ENCODE data around the gene KRT8.
A peak's percentile ranks its signal among the peaks of the same experiment; 100 is the strongest.
"Not testable (repeated sequence)": the region's sequence is repeated elsewhere in the genome, so short reads cannot be mapped to it uniquely, and the experiment has no call there.

Gene KRT8

DNA sequence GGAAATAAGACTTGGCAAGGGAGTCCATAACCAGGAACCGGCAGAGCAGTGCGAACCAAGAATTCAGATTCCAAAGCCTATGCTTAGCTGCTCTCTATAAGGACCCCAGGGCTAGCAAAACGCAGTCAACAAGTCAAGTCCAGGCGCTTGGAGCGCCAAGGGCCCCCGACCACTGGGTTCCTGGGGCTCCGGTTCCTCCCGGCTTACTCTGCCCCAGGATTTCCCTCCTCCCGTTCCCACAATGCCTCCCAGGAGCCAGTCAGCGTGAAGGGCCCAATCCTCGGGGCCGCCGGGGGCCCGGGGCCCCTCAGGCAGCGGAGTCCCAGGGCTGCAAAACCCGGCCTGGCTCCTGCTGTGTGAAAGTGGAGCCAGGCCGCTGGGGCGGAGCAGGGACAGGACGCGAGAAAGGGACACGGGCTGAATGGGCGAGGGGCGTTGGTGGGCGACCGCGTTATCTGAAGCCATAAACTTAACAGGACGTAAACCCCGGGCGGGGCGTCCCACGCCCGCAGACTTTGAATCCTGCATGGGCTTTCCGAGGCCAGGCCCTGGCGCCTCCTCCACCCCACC, 1.5 kb downstream of the KRT8 start:
- DNase-seq (ENCODE audit: low read depth in 2 of 3, low spot score in 2 of 3), result peak in 2 of 3 experiments; percentile 12 to 39

- no peak for DNase-seq (ENCODE audit: low read depth in 2 of 3, low spot score in 2 of 3)
These were observed 2.9 kb downstream of the KRT8 start for GRCh38 chr12:52901715-52902541.

GRCh38 chr12:52900896-52901714, 3.8 kb downstream of the KRT8 start:
- DNase-seq (ENCODE audit: low read depth in 2 of 3, low spot score in 2 of 3), result no peak

DNA sequence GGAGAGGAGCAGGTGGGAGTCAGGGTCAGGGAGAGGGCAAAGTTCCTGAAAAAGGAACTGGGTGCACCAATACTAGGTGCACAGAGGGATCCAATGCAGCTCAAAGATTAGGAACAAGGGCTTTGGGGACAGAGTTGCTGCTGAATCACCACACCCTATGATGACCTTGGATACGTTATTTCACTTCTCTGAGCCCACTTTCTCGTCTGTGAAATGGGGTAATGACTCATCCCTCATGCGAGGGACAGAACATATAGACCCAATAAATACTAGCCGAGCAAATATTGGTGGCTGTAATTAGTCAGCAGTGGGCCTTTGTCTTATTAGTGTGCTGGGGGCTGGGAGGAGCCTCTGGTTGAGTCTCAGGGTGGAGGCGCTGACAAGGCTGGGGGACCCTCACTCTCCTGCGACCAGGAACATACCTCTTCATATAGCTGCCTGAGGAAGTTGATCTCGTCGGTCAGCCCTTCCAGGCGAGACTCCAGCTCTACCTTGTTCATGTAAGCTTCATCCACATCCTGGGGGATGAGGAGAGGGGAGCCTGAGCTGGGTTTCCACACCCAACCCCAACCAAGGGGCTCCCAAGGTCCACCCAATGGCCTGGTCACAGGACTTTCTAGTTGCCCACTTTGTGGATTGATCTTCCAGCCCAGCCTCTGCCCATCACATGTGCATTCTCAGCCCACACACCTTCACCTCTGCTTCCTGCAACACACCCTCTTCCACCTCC, 4.5 kb downstream of the KRT8 start:
- no peak for DNase-seq (ENCODE audit: low read depth in 2 of 3, low spot score in 2 of 3)

- no peak for DNase-seq (ENCODE audit: low read depth in 2 of 3, low spot score in 2 of 3)
These were observed 5.4 kb downstream of the KRT8 start for GRCh38 chr12:52899338-52900035.

GRCh38 chr12:52896190-52897100, 8.4 kb downstream of the KRT8 start:
- DNase-seq (ENCODE audit: low read depth in 2 of 3, low spot score in 2 of 3), result no peak

GRCh38 chr12:52895726-52896189, 9.1 kb downstream of the KRT8 start:
- DNase-seq (ENCODE audit: low read depth in 2 of 3, low spot score in 2 of 3), result no peak

DNA sequence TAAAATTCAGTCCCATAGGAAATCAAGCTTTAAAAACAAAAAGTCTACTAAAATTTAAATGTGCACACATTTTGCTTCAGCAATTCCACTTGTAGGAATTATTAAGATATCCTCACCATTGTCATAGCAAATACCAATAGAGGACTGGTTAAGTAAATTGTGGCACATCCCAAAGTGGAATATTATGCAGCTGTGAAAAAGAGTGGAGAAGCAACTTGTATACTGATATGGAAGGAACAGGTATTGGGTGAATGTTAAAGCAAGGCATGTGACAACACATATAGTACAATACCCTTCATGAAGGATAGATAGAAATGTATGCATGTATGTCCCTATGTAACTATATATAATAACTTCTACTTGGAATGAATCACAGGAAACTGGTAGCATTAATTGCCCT, 11.9 kb downstream of the KRT8 start:
- DNase-seq (ENCODE audit: low read depth in 2 of 3, low spot score in 2 of 3), result no peak

- DNase-seq (ENCODE audit: low read depth in 2 of 3, low spot score in 2 of 3), result no peak
These were observed 12.5 kb downstream of the KRT8 start for GRCh38 chr12:52892207-52892852.

DNA sequence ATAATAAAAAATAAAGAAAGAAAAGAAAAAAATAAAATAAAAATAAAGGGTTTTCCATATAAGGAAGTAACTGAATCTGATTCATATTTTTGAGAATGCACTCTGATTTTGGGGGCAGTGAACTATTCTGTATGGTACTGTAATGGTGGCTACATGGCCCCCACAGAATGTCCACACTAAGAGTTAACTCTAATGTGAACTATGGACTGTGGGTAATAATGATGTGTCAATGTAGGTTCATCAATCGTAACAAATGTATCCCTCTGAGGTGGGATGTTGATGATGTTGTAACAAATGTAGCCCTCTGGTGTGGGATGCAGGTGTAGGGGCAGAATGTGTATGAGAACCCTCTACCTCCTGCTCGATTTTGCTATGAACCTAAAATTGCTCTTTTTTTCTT, 13.8 kb downstream of the KRT8 start:
- no peak for DNase-seq (ENCODE audit: low read depth in 2 of 3, low spot score in 2 of 3)

- no peak for DNase-seq (ENCODE audit: low read depth in 2 of 3, low spot score in 2 of 3)
These were observed 14.5 kb downstream of the KRT8 start for GRCh38 chr12:52890417-52890816.

GRCh38 chr12:52884526-52885293, 20.2 kb downstream of the KRT8 start:
- peak; percentile 55 to 80 (median 73) for DNase-seq (ENCODE audit: low read depth in 2 of 3, low spot score in 2 of 3)

GRCh38 chr12:52880499-52880898, 24.4 kb downstream of the KRT8 start:
- DNase-seq (ENCODE audit: low read depth in 2 of 3, low spot score in 2 of 3), result not testable (repeated sequence)

DNA sequence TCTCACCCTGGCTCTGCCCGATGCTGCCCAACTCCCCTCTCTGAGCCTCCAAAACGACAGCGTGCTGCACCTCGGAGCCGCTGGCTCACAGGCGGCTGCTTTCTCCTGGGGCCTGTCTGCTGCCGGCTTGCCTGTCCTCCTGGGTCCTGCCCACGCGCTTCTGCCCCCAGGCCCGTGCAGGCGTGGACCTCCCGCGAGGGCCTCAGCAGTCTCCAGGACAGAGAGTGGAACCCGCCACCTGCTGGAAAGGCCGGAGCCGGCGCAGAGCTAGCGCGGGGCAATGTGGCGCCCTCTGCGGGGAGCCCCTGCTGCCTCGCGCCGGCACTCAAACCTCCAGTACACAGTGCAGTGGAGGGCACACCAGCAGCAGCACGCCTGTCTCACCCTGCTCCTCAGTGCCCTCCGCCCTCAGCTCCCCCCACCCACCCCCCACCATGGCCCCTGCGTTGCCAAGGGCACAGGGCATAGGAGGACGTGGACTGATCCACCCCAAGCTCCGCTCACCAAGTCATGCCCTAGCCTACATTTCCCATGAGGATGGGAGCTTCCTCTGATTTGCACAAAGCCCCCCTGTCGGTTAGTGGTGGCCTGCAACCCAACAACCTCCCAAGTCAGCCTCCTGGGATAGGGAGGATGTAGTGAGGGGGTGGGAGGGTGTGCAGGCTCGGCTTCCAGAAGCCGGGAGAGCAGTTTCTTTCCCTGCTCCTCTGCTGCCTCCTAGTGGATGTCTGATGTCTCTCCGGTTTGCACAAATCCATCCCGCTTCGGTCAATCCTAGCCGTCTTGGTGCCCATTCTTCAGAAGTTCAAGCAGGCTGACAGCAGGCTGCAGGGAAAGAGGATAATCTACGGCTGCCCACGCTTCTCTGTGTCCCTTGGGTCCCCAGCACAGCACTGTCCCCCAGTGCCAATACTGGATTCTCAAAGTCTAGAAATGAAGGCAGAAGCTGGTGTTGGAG, 25.2 kb downstream of the KRT8 start:
- DNase-seq (ENCODE audit: low read depth in 2 of 3, low spot score in 2 of 3), result peak in 2 of 3 experiments; percentile 32 to 58

DNA sequence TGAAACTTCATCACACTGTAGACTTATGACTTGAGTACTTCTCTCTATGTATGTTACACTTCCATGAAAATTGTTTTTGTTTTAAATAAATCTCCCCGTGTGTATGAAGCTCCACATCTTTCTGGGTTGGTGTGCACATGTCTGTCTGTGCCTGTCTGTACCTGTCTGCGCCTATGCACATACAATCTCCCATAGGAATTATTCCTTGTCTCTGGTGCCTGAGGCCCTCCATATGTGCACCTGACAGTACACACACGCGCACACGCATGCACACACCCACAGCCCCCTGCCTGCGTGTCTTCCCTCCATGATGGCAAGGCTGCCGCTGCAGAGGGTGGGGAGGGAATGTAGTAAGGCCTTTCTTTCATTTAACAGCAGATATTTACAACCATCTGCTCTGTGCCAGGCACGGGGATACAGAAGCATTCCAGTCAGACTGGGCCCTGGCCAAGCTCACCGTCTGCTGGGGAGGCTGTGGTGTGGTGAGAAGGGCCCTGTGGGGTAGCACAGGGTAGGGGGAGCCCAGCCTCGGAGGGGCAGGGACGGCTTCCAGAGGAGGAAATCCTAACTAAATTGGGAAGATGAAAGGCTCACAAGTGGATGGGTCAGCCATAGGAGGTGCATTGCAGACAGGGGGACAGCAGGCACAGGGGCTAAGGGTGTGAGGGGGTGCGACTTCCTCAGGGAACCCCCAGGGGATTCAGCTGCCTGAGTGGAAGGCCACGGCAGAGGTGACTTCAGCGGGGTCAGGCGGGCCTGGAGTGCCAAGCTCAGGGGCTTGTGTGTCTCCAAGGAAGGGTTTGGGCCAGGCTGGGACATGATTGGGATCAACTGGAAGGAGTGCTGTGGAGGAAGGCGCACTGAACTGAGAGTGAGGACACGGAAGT, 26.1 kb downstream of the KRT8 start:
- no peak for DNase-seq (ENCODE audit: low read depth in 2 of 3, low spot score in 2 of 3)

DNA sequence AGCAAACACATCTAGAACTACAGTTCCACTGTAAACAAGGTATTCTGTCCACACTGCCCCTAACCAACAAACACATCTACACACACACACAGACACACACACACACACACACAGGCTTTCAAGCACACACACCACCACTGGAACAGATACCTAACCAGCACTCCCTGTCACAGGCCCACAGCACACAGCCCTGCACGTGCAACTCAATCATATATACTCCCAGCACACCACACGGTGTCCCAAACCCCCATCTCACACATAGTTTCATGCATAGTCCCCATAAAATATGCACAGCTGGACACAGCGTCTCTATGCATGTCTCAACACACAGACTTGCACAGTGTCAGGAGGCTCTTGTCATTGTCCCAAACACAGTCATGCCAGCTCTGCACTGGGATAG, 27.6 kb downstream of the KRT8 start:
- DNase-seq (ENCODE audit: low read depth in 2 of 3, low spot score in 2 of 3), result no peak
